GM12865 (cell line): Measurements from ENCODE around the gene CSTA.

Experiments
- DNase-seq: peaks from one replicate; pipeline ENCODE4 v3.0.0; 2010; ENCODE audit warnings: low read depth
- H3K4me3 ChIP-seq: 2 replicates; pipeline ENCODE4 v1.5.1; 2011; ENCODE audit warnings: mild to moderate bottlenecking, low read depth, low read length, control low read depth
- CTCF ChIP-seq: IDR thresholded peaks from 2 replicates; pipeline ENCODE4 v1.5.1; 2011; ENCODE audit warnings: low read length, control low read depth, low read depth, inconsistent platforms; ENCODE audit not compliant: insufficient read depth; ENCODE audit errors: missing control alignments

Gene CSTA

DNA sequence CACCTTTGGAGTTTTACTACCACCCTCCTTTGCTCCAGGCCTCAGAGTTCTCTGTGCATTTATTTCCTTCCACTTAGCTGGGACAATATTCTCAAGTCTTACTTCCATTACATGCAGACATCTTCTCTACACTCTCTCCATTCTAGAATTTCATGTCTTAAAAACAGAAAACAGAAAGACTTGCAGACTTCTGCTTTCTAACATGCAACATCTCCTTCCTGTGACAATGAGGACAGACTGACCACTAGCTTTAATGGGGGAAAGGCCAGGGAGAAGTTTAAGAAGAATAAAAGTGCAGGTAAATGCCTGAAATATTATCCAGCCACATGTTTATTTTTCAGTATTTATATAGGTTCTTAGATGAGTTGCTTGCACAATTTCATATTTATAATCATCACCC lies 17.1 kb upstream of the CSTA start:
- no peak overlapping the region for H3K4me3 ChIP-seq
- DNase-seq: no peak
- no peak for TF ChIP-seq CTCF

DNA sequence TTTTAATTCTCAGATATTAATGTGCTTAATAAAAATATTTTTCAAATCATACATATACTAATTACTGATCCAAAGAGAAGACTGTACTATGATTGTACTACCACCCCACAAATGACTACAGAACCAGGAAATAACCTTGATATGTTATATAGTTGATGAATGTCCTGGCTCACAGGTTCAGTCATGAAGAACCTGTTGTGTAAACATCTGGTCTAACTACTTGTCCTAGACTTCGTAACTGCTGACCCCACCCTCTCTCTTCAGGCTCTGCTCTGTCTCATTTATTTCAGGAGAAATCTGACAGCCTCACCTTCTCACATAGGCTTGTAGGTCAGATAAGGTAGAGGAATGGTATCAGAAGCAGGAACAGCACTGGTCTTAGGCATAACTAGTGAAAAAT lies 14.7 kb upstream of the CSTA start:
- TF ChIP-seq CTCF: no peak
- DNase-seq: no peak
- H3K4me3 ChIP-seq: no peak overlapping the region

GRCh38 chr3:122312826-122313225 lies 12.2 kb upstream of the CSTA start:
- H3K4me3 ChIP-seq: no peak overlapping the region
- no peak for TF ChIP-seq CTCF
- no peak for DNase-seq

- H3K4me3 ChIP-seq: no peak overlapping the region
These were observed 11.8 kb upstream of the CSTA start for GRCh38 chr3:122313281-122313680.

DNA sequence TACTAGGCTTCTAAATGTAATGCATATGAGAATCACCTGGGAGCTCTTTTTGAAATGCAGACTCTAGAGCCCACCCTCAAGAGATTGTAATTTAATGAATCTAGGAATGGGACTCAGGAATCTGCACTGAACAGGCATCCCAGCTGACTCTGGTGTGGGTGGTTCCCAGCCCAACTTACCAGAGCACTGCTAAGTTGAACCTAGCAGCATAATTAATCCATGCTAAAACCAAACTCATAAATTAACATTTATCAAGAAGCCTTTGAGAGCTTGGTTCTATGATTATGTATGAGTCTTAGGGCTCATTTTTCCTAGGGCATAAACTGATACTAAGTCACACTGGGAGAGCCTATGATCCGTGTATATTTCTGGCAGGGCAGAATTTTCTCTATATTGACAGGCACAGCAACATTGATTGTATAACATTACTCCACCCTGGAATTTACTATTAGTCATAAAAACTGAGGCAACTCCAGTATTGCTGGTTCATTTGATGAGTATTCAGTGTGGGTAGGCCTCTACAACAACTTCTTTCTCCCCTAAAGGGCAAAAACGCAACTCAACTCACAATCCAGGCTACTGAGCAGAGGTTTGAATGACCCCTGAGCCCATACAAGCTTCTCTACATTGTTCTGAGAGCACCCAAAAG lies 10.7 kb upstream of the CSTA start:
- no peak for DNase-seq
- TF ChIP-seq CTCF: no peak
- no peak overlapping the region for H3K4me3 ChIP-seq

More at GRCh38 chr3:122313281-122313680, 11.8 kb upstream of the CSTA start:
- no peak for DNase-seq
- no peak for TF ChIP-seq CTCF

- no peak for DNase-seq
- H3K4me3 ChIP-seq: no peak overlapping the region
- TF ChIP-seq CTCF: no peak
These were observed 9.4 kb upstream of the CSTA start for GRCh38 chr3:122315619-122316018.

GRCh38 chr3:122316368-122316767 lies 8.7 kb upstream of the CSTA start:
- H3K4me3 ChIP-seq: no peak overlapping the region
- no peak for TF ChIP-seq CTCF
- DNase-seq: no peak
